Frontal cortex (tissue), 4 donors: Measurements from ENCODE around the gene TNRC18. TPM values are rescaled to one million over a fixed set of nuclear protein-coding genes. Genes with fewer than 3 reads are reported as not detected.
"Not testable (repeated sequence)": the region's sequence is repeated elsewhere in the genome, so short reads cannot be mapped to it uniquely, and the experiment has no call there.

Experiments used
- DNase-seq, 2 donors: peaks; one replicate each; pipeline ENCODE4 v3.0.0; 2012; ENCODE audit warnings: low spot score in 2 of 2
- FAIRE-seq: peaks from 2 replicates; lab custom pipeline; 2012; peaks lifted over from hg19 to GRCh38; lab: Jason Lieb, UNC
- total RNA-seq: library from RNA; depleted of rRNA; stranded (reverse); fragments of >200 nt; gene quantifications from one replicate; pipeline ENCODE4 v1.2.3, GENCODE V29; 2014
- donor health status: control.
- donor health status: control.
- donor health status: control.

TNRC18 gene
- total RNA-seq, 1 donor from 2014 or later, result 40.8 TPM

GRCh38 chr7:5307221-5308142 lies 116.2 kb downstream of the TNRC18 start:
- FAIRE-seq, DNase-seq: not testable (repeated sequence)

GRCh38 chr7:5305050-5305449 lies 118.6 kb downstream of the TNRC18 start:
- not testable (repeated sequence) for DNase-seq

DNA sequence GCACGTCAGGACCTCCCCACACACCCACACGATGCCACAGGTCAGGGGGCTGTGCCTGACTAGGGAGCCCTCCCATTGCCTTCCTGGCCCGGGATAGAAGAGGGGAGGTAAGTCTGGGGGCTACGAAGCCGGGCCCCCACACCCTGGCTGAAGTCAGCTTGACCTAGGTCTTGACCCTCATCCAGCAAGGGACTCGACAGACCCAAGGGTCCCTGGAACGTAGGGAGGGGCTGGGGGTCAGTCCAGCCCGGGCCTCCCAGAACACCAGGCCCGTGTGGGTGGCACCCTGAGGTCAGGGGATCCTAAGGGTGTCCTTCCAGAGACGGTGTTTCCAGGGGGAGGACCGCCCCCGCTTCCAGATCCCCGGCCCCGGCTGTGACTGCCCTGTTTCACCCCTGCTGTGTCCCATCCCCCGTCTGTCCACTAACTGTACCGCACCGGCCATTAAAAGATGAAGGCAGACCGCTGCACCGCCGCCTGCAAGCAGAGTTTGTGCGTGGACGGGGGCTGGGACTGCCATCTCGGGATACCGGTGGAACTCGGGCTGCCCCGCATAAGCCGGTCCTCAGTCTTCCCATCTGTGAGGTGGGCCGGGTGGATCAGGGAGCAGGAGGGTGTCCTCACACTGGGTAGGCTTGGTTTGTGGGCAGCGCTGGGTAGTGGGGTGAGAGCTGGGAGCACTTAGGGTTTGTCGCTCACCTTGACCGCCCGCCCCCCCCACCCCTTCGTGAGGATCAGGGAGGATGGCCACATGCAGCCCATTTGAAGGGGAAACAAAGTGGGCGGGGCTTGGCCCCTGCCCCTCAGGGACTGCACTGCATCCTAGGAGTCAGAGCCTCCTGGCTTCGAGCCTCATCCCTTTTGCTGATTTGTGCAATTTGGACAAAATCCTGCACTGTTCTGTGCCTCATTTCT lies 119.8 kb downstream of the TNRC18 start:
- no peak for FAIRE-seq

More at GRCh38 chr7:5305050-5305449, 118.6 kb downstream of the TNRC18 start:
- FAIRE-seq, result not testable (repeated sequence)

GRCh38 chr7:5303061-5303460 lies 120.6 kb downstream of the TNRC18 start:
- FAIRE-seq (no peak), DNase-seq (no peak)

More for the DNA sequence above, 119.8 kb downstream of the TNRC18 start:
- no peak for DNase-seq

DNA sequence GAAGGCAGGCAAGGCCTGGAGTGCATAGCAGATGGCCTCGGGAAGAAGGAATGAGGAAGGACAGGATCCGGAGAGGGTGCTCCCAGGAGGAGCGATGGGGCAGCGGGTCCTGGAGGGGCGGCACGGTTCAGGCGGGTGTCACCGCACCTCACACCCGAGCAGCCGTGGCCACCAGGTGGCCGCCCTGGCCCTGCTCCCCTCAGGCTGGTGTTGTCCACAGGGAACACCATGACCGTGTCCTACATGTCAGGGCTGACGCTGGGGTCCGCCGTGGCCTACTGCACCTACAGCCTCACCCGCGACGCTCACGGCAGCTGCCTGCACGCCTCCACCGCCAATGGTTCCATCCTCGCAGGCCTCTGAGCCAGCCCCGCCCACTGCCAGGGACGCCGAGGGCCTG lies 121.1 kb downstream of the TNRC18 start:
- FAIRE-seq (no peak), DNase-seq (no peak)

- FAIRE-seq, result no peak
Measured at GRCh38 chr7:5300366-5300765, 123.3 kb downstream of the TNRC18 start.

DNA sequence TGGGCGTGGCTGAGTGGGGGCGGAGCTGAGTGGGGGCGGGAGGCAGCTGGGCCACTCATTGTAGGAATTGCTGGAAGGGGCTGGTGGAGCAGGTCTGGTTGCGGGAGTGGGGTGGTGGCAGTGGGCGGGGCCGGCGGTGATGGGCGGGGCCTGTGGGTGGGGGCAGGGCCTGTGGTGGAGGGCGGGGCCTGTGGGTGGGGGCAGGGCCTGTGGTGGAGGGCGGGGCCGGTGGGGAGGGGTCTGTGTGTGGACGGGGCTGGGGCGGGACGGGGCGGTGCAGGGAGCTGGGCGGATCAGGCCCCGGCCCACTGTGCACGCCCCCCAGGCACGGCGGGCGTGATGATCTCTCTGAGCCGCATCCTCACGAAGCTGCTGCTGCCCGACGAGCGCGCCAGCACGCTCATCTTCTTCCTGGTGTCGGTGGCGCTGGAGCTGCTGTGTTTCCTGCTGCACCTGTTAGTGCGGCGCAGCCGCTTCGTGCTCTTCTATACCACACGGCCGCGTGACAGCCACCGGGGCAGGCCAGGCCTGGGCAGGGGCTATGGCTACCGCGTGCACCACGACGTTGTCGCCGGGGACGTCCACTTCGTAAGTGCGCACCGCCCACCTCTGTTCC lies 126.9 kb downstream of the TNRC18 start:
- DNase-seq (peak in 1 of 2 donors; percentile 51), FAIRE-seq (no peak)

More at GRCh38 chr7:5300366-5300765, 123.3 kb downstream of the TNRC18 start:
- DNase-seq, result no peak

DNA sequence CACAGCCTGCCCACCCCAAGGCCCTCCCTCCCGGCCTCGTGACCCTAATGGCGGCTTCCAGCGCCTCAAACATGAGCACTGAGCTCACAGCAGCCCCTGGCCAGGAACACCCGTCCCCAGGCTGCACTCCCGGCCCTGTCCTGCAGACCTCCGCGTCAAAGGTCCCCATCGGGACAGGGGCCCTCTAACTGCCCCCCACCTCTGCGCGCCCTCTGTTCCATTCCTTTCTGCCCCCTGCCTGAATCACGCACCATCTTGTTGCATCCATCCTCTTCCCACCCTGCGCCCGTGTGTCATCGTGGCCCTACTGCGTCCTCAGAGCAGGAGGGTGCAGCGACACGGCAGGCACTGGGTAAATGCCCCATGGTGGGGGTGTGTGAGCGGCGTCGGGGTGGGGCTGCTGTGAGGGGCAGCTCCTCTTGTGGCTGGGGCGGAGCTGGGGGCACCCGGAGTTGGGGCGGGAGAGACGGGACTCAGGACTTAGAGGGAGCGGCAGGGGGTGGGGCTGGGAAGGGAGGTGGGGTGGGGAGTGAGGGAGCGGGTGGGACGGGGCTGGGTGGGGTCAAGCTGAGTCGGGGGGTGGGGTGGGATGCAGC lies 127.5 kb downstream of the TNRC18 start:
- no peak for FAIRE-seq
- DNase-seq, result no peak

DNA sequence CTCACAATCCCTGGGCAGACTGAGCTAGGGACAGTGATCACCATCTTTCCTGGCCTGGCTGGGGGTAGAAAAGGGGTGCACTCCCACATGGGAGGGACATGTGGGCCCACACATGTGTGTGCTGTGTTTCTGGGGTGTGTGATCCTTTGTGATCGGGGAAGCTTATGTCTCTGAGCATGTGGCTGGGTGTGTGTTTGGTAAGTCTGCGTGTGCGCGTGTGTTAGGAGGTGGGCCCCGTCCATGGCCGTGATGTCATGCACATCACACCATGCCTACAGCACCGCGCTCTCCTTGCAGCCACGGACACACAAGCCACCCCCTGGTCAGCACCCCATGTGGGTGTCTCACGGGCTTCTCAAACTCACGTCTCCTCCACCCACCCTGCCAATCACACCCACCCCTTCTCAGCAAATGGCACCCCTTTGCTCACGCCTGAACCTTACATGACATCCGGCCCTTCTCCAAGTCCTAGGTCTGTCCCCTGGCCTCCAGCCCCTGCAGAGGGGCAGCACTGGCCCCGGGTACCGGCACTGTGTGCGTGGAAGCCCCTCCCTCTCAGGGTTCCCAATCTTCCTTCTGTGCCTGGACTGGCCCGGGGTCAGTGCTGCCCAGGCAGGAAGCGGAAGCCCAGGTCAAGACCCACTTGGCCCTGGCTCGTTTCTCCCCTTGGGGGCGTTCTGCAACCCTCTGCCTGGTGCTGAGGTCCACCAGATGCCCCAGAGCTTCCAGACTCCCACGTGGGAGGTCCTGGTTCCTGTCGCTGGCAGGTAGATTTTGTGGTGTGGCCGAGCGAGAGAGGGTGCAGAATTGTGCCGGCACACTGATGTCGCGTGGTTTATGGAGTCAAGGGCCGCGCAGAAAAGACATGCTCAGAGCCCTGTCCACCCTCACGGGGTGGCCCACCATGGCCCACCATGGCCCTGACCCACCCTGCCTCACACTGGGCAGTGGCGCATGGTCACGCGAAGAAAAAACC lies 128.3 kb downstream of the TNRC18 start:
- no peak for DNase-seq
- FAIRE-seq, result no peak

DNA sequence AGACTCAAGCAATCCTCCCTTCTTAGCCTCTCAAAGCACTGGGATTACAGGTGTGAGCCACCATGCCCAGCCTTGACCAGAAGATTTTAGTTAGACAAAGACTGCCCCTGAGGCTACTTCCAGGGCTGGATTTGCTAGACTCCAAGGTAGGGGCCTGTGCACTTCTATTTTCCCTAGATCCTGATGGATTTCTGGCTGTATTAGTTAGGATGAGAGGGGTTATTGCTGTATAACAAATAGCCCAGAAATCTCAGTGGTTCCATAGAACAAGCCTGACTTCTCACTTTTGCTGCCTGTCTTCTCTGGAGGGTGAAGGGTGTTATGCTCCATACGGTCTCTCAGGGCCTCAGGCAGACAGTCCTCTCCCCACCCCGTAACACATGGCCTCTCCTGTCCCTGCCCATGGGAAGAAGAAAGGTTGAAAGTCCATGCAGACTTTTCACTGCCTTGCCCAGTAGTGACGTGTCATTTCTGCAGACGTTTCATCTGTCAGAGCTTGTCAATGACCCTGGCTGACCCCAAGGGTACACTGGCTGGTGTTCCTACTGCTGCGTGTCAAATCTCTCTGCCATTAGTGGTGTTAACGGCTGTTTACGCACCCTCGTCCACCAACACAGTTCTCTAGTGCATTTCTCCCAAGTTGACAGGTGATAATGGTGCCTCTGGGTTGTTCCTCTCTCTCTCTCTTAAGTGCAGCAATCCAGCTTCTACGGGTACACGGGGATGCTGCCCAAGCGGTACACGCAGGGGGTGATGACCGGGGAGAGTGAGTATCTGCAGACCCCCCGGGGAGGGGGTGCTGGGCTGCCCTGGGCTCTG lies 129.3 kb downstream of the TNRC18 start:
- no peak for DNase-seq
- no peak for FAIRE-seq

- not testable (repeated sequence) for FAIRE-seq, DNase-seq
Measured at GRCh38 chr7:5291711-5292335, 131.8 kb downstream of the TNRC18 start.

GRCh38 chr7:5291301-5291700 lies 132.3 kb downstream of the TNRC18 start:
- FAIRE-seq, result no peak

DNA sequence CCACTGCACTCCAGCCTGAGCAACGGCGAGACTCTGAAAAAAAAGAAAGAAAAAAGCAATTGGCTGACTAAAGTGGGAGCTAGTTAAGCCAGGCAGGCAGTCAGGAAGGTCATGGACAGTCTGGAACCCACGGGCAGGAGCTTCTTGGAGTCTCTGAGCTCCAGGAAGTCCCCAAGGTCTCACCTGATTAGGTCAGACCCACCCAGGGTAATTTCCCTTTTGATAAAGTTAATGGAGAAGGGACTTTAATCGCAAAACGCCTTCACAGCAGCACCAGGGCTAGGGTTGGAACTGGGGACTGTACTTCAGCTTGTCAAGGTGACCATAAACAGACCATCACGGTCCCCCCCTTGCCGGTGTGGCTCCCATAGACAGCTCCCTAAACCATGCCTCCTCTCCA lies 134.3 kb downstream of the TNRC18 start:
- DNase-seq, result no peak
- no peak for FAIRE-seq

More at GRCh38 chr7:5291301-5291700, 132.3 kb downstream of the TNRC18 start:
- DNase-seq, result no peak

- FAIRE-seq, DNase-seq: not testable (repeated sequence)
Measured at GRCh38 chr7:5288560-5288959, 135.1 kb downstream of the TNRC18 start.

GRCh38 chr7:5287802-5288201 lies 135.8 kb downstream of the TNRC18 start:
- DNase-seq (no peak), FAIRE-seq (no peak)

- not testable (repeated sequence) for DNase-seq, FAIRE-seq
Measured at GRCh38 chr7:5287373-5287772, 136.3 kb downstream of the TNRC18 start.

GRCh38 chr7:5286933-5287332 lies 136.7 kb downstream of the TNRC18 start:
- FAIRE-seq, result no peak
- no peak for DNase-seq
